ENCODE measurements around the gene ALDH8A1.

Gene ALDH8A1

GRCh38 chr6:134894800-134895199 is 55.1 kb downstream of the ALDH8A1 start:
- H3K27ac ChIP-seq (replicated peaks) = no peak overlapping the region
- TF ChIP-seq SPI1 (IDR thresholded peaks at IDR 0.05; ENCODE audit: borderline replicate concordance, low read depth) (no peak), GABPA (IDR thresholded peaks at IDR 0.05; ENCODE audit: low read depth) (no peak), CTCF (IDR thresholded peaks at IDR 0.05; ENCODE audit: insufficient read depth, low read length) (no peak), POLR2AphosphoS5 (IDR thresholded peaks at IDR 0.05; ENCODE audit: low read depth) (no peak), REST (IDR thresholded peaks at IDR 0.05; ENCODE audit: insufficient replicate concordance, low read depth) (no peak)

GRCh38 chr6:134892362-134892761 is 57.5 kb downstream of the ALDH8A1 start:
- no peak for DNase-seq (ENCODE audit: low read depth in 1 of 2, low spot score in 1 of 2)
- TF ChIP-seq REST (IDR thresholded peaks at IDR 0.05; ENCODE audit: insufficient replicate concordance, low read depth) (no peak), POLR2AphosphoS5 (IDR thresholded peaks at IDR 0.05; ENCODE audit: low read depth) (no peak), CTCF (IDR thresholded peaks at IDR 0.05; ENCODE audit: insufficient read depth, low read length) (no peak), GABPA (IDR thresholded peaks at IDR 0.05; ENCODE audit: low read depth) (no peak), SPI1 (IDR thresholded peaks at IDR 0.05; ENCODE audit: borderline replicate concordance, low read depth) (no peak)

More at GRCh38 chr6:134894800-134895199, 55.1 kb downstream of the ALDH8A1 start:
- H3K4me3 ChIP-seq (replicated peaks; ENCODE audit: insufficient read depth, low read length) = no peak overlapping the region
- DNase-seq (ENCODE audit: low read depth in 1 of 2, low spot score in 1 of 2) = no peak
- no peaks in the 10 kb centered on the region for H3K27me3 ChIP-seq (ENCODE audit: insufficient read depth, poor library complexity, severe bottlenecking)

DNA sequence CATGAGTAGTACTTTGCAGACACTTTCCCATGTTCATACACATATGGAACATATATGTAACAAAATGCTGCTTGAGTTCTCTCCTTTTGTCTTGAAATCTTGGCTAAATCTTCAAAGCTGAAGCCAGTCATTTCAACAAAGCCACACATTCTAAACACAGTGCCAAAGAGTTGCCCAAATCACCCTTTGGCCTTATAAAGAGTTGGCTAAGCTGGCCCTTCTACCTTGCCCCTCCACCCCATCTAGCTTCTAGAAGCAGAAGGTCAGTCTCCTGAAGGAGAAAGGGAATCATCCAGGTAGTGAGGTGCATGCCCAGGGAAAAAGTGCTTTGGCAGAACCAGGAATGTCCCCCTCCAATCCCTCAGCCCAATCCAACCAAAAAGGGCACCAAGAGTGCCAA is 58.3 kb downstream of the ALDH8A1 start:
- no peak overlapping the region for H3K27ac ChIP-seq (replicated peaks)
- no peak overlapping the region for H3K4me3 ChIP-seq (replicated peaks; ENCODE audit: insufficient read depth, low read length)
- no peak for TF ChIP-seq CTCF (IDR thresholded peaks at IDR 0.05; ENCODE audit: insufficient read depth, low read length)
- no peak for TF ChIP-seq REST (IDR thresholded peaks at IDR 0.05; ENCODE audit: insufficient replicate concordance, low read depth)
- no peak for TF ChIP-seq POLR2AphosphoS5 (IDR thresholded peaks at IDR 0.05; ENCODE audit: low read depth)
- no peak for TF ChIP-seq SPI1 (IDR thresholded peaks at IDR 0.05; ENCODE audit: borderline replicate concordance, low read depth)
- TF ChIP-seq GABPA (IDR thresholded peaks at IDR 0.05; ENCODE audit: low read depth) = no peak
- peaks cover 2% of the 10 kb centered on the region for H3K27me3 ChIP-seq (ENCODE audit: insufficient read depth, poor library complexity, severe bottlenecking)
- no peak for DNase-seq (ENCODE audit: low read depth in 1 of 2, low spot score in 1 of 2)

More at GRCh38 chr6:134892362-134892761, 57.5 kb downstream of the ALDH8A1 start:
- Histone ChIP-seq H3K27ac (replicated peaks) (no peak overlapping the region), H3K27me3 (ENCODE audit: insufficient read depth, poor library complexity, severe bottlenecking) (no peaks in the 10 kb centered on the region), H3K4me3 (replicated peaks; ENCODE audit: insufficient read depth, low read length) (no peak overlapping the region)

All from HL-60 (cell line).